NT2/D1 (cell line): ENCODE measurements around the gene PTPDC1.
"Not testable (repeated sequence)": the region's sequence is repeated elsewhere in the genome, so short reads cannot be mapped to it uniquely, and the experiment has no call there.

ENCODE experiments used
- DNase-seq: peaks from one replicate; pipeline ENCODE4 v3.0.0-alpha.2; 2011; ENCODE audit warnings: low read depth, low spot score
- H3K27me3 ChIP-seq: 2 replicates; pipeline ENCODE4 v1.6.0; 2011; ENCODE audit warnings: mild to moderate bottlenecking; ENCODE audit not compliant: insufficient read length, insufficient read depth
- H3K36me3 ChIP-seq: 2 replicates; pipeline ENCODE4 v1.6.1; 2011; ENCODE audit warnings: mild to moderate bottlenecking, low read length, mixed read lengths; ENCODE audit not compliant: insufficient read depth, insufficient read length
- H3K4me1 ChIP-seq: 2 replicates; pipeline ENCODE4 v1.5.1; 2011; ENCODE audit not compliant: insufficient read depth, insufficient read length
- H3K4me3 ChIP-seq: 2 replicates; pipeline ENCODE4 v1.5.1; 2011; ENCODE audit warnings: low read depth; ENCODE audit not compliant: insufficient read length
- H3K9ac ChIP-seq: 2 replicates; pipeline ENCODE4 v1.6.0; 2011; ENCODE audit warnings: low read depth; ENCODE audit not compliant: insufficient read length
- H3K9me3 ChIP-seq: 2 replicates; pipeline ENCODE4 v1.5.1; 2011; ENCODE audit warnings: mild to moderate bottlenecking, low read length; ENCODE audit not compliant: insufficient read depth
- SUZ12 ChIP-seq: IDR thresholded peaks from 2 replicates; pipeline ENCODE4 v1.6.1; 2011; ENCODE audit not compliant: insufficient read length, insufficient read depth; ENCODE audit errors: extremely low read depth
- YY1 ChIP-seq: IDR thresholded peaks from 2 replicates; pipeline ENCODE4 v1.6.1; 2011; ENCODE audit not compliant: insufficient read length, insufficient read depth
- ZNF274 ChIP-seq: IDR thresholded peaks from 2 replicates; pipeline ENCODE4 v1.6.1; 2011; ENCODE audit warnings: mild to moderate bottlenecking, low read depth, low read length

Gene PTPDC1

DNA sequence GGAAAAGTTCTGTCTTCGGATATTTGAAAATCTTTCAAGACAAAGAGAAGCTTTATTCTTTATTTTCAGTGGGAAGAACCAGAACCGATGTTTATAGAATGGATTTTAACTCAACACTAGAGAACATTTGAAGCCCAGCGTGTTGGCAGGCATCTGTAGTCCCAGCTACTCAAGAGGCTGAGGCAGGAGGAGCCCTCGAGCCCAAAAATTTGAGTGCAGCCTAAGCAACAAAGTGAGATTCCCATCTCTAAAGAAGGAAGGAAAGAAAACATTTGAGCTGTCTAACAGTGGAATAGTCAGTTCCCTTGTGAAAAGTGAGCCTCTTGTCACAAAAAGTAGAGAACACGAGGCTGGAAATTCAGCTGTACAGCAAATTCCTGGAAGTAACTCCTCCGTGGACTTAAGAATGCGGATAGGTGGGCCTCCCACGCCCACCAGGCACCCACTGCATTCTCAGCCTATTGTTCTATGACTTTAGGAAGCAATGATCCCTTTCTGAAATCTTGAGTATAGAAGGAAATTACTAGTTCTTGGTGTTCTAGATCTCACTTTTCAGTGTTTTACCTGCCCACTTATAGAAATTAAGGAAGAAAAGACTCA, 2.3 kb upstream of the PTPDC1 start:
- H3K36me3 ChIP-seq, result peaks cover 13% of the 10 kb centered on the region
- H3K4me3 ChIP-seq, result no peak overlapping the region
- TF ChIP-seq YY1 (no peak), ZNF274 (no peak), SUZ12 (no peak)
- DNase-seq, result no peak
- H3K27me3 ChIP-seq, result no peaks in the 10 kb centered on the region
- H3K9ac ChIP-seq, result no peak overlapping the region
- peaks cover 3% of the 10 kb centered on the region for H3K4me1 ChIP-seq
- no peaks in the 10 kb centered on the region for H3K9me3 ChIP-seq

DNA sequence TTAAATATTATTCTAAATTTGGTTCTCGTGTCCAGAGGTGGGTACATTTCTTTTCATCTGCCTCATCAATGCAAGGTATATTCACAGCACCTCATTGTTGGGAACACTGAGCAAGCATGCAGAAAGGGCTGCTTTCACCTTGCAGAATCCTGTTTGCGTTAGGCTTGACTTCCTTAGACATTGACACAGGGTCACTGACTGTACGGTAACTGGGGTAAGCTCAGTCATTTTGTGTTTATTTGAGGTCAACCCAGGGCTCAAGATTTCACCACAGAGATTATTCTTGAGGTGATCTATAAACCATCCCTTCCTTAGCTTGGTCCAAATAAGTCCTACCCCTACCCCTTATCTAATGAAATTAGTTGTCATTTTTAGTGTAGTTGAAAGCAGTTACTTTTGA, 1.7 kb upstream of the PTPDC1 start:
- Histone ChIP-seq H3K27me3 (no peaks in the 10 kb centered on the region), H3K4me1 (peaks cover 3% of the 10 kb centered on the region), H3K4me3 (no peak overlapping the region), H3K9me3 (no peaks in the 10 kb centered on the region), H3K36me3 (peaks cover 14% of the 10 kb centered on the region), H3K9ac (no peak overlapping the region)
- DNase-seq, result no peak
- TF ChIP-seq SUZ12 (no peak), YY1 (no peak), ZNF274 (no peak)

DNA sequence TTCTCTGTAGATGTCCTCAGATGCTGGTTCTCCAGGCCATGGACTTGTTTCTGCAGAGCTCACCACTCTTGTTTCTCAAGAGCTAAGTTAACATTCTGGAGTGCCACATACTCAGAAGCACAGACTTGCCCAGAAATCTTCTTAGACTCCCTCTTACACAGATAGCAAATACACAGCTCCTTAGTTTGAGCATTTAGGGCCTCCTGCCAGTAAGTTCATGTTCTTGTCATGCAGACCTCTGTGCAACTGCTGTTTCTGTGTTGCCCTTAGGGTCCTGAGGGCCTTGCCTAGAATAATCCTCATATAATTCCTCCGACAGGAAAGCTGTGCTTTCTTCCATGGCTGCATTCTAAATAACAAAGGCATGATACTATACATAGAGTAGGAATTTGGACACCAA, 1.3 kb upstream of the PTPDC1 start:
- DNase-seq, result no peak
- TF ChIP-seq YY1, result no peak
- no peak for TF ChIP-seq SUZ12
- TF ChIP-seq ZNF274, result no peak
- Histone ChIP-seq H3K9ac (no peak overlapping the region), H3K4me1 (peaks cover 3% of the 10 kb centered on the region), H3K4me3 (no peak overlapping the region), H3K36me3 (peaks cover 17% of the 10 kb centered on the region), H3K9me3 (no peaks in the 10 kb centered on the region), H3K27me3 (no peaks in the 10 kb centered on the region)

DNA sequence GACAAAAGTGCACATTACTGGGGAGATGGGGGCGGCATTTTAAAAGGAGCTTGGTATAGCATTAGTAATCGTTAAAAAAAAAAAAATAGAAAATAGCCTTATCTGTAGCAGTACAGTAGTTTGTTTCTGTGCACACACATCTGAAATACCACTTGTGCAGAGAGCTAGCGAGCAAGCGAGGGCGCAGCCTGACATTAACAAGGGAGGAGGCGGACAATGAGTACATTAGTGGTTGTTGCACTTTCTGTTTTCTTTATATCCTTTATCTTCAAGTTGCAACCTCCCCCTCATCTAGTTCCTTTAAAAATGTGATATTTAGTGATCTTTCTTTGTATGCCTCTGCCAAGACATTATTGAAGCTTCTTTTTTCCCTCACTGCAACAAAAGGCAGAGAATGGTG, 880 bp upstream of the PTPDC1 start:
- H3K9ac ChIP-seq, result no peak overlapping the region
- DNase-seq, result no peak
- H3K4me1 ChIP-seq, result peaks cover 3% of the 10 kb centered on the region
- TF ChIP-seq SUZ12 (no peak), ZNF274 (no peak), YY1 (no peak)
- H3K36me3 ChIP-seq, result peaks cover 17% of the 10 kb centered on the region
- no peaks in the 10 kb centered on the region for H3K9me3 ChIP-seq
- no peak overlapping the region for H3K4me3 ChIP-seq
- H3K27me3 ChIP-seq, result no peaks in the 10 kb centered on the region

DNA sequence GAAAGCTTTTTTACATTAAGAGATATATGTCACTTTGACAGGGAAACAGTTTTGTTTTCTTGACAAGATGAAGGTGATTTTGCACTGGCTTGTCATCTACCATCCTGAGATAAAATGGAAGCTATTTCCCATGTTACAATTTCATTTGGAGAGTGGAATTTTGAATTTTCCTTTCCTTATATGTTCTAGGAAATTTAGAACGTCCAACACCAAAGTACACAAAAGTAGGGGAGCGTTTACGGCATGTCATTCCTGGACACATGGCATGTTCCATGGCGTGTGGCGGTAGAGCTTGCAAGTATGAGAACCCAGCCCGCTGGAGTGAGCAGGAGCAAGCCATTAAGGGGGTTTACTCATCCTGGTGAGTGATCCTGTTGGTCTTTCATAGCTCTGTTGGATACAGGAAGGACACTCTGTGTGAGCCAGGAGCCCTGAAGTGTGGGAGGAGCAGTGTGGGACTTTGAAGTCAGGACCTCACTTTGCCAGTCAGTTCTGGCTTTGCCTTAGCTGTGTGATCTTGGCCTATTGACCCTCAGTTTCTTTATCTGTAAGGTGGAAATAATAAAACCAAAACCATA, 887 bp downstream of the PTPDC1 start:
- H3K36me3 ChIP-seq, result peaks cover 10% of the 10 kb centered on the region
- TF ChIP-seq ZNF274 (no peak), YY1 (no peak), SUZ12 (no peak)
- H3K27me3 ChIP-seq, result no peaks in the 10 kb centered on the region
- no peaks in the 10 kb centered on the region for H3K9me3 ChIP-seq
- H3K4me1 ChIP-seq, result peaks cover 3% of the 10 kb centered on the region
- H3K9ac ChIP-seq, result no peak overlapping the region
- peak; percentile 28 for DNase-seq
- no peak overlapping the region for H3K4me3 ChIP-seq

DNA sequence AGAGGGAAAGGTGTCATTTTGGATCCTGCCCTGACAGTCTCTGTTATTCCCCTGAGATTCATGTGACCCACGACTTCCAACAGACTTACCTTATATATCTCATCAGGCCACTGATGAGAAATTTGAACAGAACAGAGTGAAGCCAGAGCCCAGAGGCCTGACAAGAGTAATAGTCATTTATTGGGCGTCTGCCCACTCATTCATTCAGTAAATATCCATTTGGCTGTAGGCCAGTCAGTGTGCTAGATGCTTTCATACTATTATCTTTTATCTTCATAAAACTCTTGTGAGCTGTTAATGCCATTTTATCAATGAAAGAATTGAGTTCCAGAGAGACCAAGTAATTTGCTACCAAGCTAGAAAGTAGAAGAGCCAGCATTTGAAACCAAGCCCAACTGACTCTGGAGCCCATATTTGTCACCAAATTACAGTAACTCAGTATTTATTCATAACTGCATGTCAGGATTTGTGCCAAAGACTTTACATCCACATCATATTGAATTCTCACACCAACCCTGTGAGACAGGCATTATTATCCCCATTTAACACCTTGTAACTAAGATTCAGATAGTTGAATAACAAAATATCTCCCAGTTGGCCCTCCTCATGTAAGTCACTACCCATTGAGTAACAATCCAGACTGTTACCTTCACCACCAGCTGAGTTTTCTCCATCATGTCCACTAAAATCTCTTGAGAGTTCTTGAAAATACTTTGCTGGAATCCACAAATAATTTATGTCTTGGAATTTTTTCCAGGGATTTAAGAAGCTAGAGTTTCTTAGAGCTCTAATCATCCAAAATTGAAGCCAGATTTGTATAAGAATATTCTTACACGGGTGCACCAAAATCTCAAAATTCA, 2.5 kb downstream of the PTPDC1 start:
- H3K27me3 ChIP-seq, result no peaks in the 10 kb centered on the region
- TF ChIP-seq YY1 (no peak), ZNF274 (no peak), SUZ12 (no peak)
- peaks cover 3% of the 10 kb centered on the region for H3K4me1 ChIP-seq
- H3K4me3 ChIP-seq, result no peak overlapping the region
- DNase-seq, result no peak
- H3K36me3 ChIP-seq, result peaks cover 10% of the 10 kb centered on the region
- H3K9ac ChIP-seq, result no peak overlapping the region
- H3K9me3 ChIP-seq, result no peaks in the 10 kb centered on the region

DNA sequence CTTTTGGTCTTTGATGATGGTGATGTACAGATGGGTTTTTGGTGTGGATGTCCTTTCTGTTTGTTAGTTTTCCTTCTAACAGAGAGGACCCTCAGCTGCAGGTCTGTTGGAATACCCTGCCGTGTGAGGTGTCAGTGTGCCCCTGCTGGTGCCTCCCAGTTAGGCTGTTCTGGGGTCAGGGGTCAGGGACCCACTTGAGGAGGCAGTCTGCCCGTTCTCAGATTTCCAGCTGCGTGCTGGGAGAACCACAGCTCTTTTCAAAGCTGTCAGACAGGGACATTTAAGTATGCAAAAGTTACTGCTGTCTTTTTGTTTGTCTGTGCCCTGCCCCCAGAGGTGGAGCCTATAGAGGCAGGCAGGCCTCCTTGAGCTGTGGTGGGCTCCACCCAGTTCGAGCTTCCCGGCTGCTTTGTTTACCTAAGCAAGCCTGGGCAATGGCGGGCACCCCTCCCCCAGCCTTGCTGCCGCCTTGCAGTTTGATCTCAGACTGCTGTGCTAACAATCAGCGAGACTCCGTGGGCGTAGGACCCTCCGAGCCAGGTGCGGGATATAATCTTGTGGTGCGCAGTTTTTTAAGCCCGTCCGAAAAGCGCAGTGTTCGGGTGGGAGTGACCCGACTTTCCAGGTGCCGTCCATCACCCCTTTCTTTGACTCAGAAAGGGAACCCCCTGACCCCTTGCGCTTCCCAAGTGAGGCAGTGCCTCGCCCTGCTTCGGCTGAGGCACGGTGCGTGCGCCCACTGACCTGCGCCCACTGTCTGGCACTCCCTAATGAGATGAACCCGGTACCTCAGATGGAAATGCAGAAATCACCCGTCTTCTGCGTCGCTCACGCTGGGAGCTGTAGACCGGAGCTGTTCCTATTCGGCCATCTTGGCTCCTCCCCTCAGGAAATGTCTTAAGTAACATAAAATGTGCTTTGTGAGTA, 10.2 kb downstream of the PTPDC1 start:
- Histone ChIP-seq H3K9me3 (peaks cover 12% of the 10 kb centered on the region; the same call in 1 of the 2 replicates), H3K36me3 (peaks cover 28% of the 10 kb centered on the region), H3K4me3 (peak overlapping the region; percentile 28)
- H3K4me1 ChIP-seq, H3K9ac ChIP-seq, H3K27me3 ChIP-seq, DNase-seq: not testable (repeated sequence)
